ENCODE data around the gene TGFBI.

TGFBI gene

GRCh38 chr5:136052692-136053335, 24.0 kb downstream of the TGFBI start:
- Histone ChIP-seq H3K27me3 (ENCODE audit: insufficient read depth, poor library complexity, severe bottlenecking) (no peaks in the 10 kb centered on the region), H3K4me3 (ENCODE audit: severe bottlenecking) (no peak overlapping the region), H3K36me3 (ENCODE audit: low read depth) (peaks cover 98% of the 10 kb centered on the region), H3K4me1 (ENCODE audit: insufficient read depth, poor library complexity, severe bottlenecking) (peaks cover 27% of the 10 kb centered on the region), H3K9me3 (ENCODE audit: severe bottlenecking) (no peaks in the 10 kb centered on the region), H3K27ac (ENCODE audit: poor library complexity, severe bottlenecking) (peak overlapping the region; percentile 75)
- no peak for TF ChIP-seq CTCF (IDR thresholded peaks at IDR 0.05; ENCODE audit: poor library complexity, severe bottlenecking)
- ATAC-seq (ENCODE audit: low read depth) = no peak; the same call in 2 of the 3 replicates
- no peak for DNase-seq (ENCODE audit: low spot score)

GRCh38 chr5:136053336-136054141, 24.8 kb downstream of the TGFBI start:
- peak; percentile 89 for ATAC-seq (ENCODE audit: low read depth)
- Histone ChIP-seq H3K27ac (ENCODE audit: poor library complexity, severe bottlenecking) (peak overlapping the region; percentile 75), H3K9me3 (ENCODE audit: severe bottlenecking) (no peaks in the 10 kb centered on the region), H3K36me3 (ENCODE audit: low read depth) (peaks cover 98% of the 10 kb centered on the region), H3K4me3 (ENCODE audit: severe bottlenecking) (no peak overlapping the region), H3K27me3 (ENCODE audit: insufficient read depth, poor library complexity, severe bottlenecking) (no peaks in the 10 kb centered on the region), H3K4me1 (ENCODE audit: insufficient read depth, poor library complexity, severe bottlenecking) (peaks cover 33% of the 10 kb centered on the region)
- peak; percentile 91 for DNase-seq (ENCODE audit: low spot score)
- no peak for TF ChIP-seq CTCF (IDR thresholded peaks at IDR 0.05; ENCODE audit: poor library complexity, severe bottlenecking)

GRCh38 chr5:136054142-136055019, 25.6 kb downstream of the TGFBI start:
- TF ChIP-seq CTCF (IDR thresholded peaks at IDR 0.05; ENCODE audit: poor library complexity, severe bottlenecking) = no peak

GRCh38 chr5:136055612-136056309, 27.0 kb downstream of the TGFBI start:
- Histone ChIP-seq H3K4me1 (ENCODE audit: insufficient read depth, poor library complexity, severe bottlenecking) (peaks cover 33% of the 10 kb centered on the region), H3K4me3 (ENCODE audit: severe bottlenecking) (no peak overlapping the region), H3K27me3 (ENCODE audit: insufficient read depth, poor library complexity, severe bottlenecking) (no peaks in the 10 kb centered on the region), H3K27ac (ENCODE audit: poor library complexity, severe bottlenecking) (peak overlapping the region; percentile 75), H3K9me3 (ENCODE audit: severe bottlenecking) (no peaks in the 10 kb centered on the region), H3K36me3 (ENCODE audit: low read depth) (peaks cover 98% of the 10 kb centered on the region)
- ATAC-seq (ENCODE audit: low read depth) (no peak), DNase-seq (ENCODE audit: low spot score) (no peak)
- no peak for TF ChIP-seq CTCF (IDR thresholded peaks at IDR 0.05; ENCODE audit: poor library complexity, severe bottlenecking)

More at GRCh38 chr5:136054142-136055019, 25.6 kb downstream of the TGFBI start:
- peaks cover 98% of the 10 kb centered on the region for H3K36me3 ChIP-seq (ENCODE audit: low read depth)
- peak overlapping the region; percentile 75 for H3K27ac ChIP-seq (ENCODE audit: poor library complexity, severe bottlenecking)
- ATAC-seq (ENCODE audit: low read depth) (no peak), DNase-seq (ENCODE audit: low spot score) (no peak)
- peaks cover 33% of the 10 kb centered on the region for H3K4me1 ChIP-seq (ENCODE audit: insufficient read depth, poor library complexity, severe bottlenecking)
- H3K27me3 ChIP-seq (ENCODE audit: insufficient read depth, poor library complexity, severe bottlenecking) = no peaks in the 10 kb centered on the region
- H3K9me3 ChIP-seq (ENCODE audit: severe bottlenecking) = no peaks in the 10 kb centered on the region
- H3K4me3 ChIP-seq (ENCODE audit: severe bottlenecking) = no peak overlapping the region
